SH-SY5Y (cell line): ENCODE results near the gene DBH.

ENCODE experiments used
- GATA2 ChIP-seq: IDR thresholded peaks from 2 replicates; pipeline ENCODE4 v1.6.1; 2011; ENCODE audit warnings: mild to moderate bottlenecking, low read depth, low read length
- GATA3 ChIP-seq: IDR thresholded peaks from 2 replicates; pipeline ENCODE4 v1.6.1; 2011; ENCODE audit warnings: low read depth, mild to moderate bottlenecking, low read length, moderate library complexity

DNA sequence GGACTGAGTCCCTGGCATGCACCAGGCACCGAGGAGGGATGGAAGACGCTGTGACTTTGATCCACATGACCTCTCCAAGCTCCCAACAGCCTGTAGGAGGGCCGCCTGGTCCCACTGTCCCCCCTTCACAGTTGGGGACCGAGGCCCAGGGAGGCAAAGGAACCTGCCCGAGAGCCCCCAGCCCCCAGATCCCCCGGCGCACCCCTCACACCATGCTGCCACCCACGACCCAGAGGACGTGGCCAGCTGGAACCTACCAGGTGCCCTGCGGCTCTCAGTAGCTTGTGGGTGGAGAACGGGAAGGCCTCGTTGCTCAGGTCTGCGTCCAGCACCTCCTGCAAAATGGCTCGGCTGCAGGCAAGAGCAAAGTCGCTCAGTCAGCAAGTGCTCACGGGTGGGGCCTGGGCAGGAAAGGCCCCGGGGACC, 48.8 kb downstream of the DBH start:
- no peak for TF ChIP-seq GATA2
- no peak for TF ChIP-seq GATA3
